SU-DHL-6 (cell line): ENCODE results near the gene AGPS.

Experiments
- H2AFZ ChIP-seq: fragments of 200-600 bp; sonication (generic); 2 replicates; pipeline ENCODE4 v1.6.1; 2014; ENCODE audit warnings: low read depth, mild to moderate bottlenecking, moderate library complexity, mixed read lengths, antibody characterized with exemption, low read length; ENCODE audit not compliant: severe bottlenecking
- H3F3A ChIP-seq: fragments of 200-600 bp; shearing (Covaris generic); 2 replicates; pipeline ENCODE4 v1.6.0; 2016; ENCODE audit warnings: antibody characterized with exemption, mild to moderate bottlenecking; ENCODE audit not compliant: insufficient read depth
- H3K27ac ChIP-seq: fragments of 200-600 bp; sonication (generic); 2 replicates; pipeline ENCODE4 v1.5.1; 2016; ENCODE audit warnings: low read depth, mild to moderate bottlenecking, low read length, moderate library complexity, mixed read lengths
- H3K27me3 ChIP-seq: fragments of 200-600 bp; sonication (generic), shearing (Covaris generic); 2 replicates; pipeline ENCODE4 v1.6.0; 2014; ENCODE audit warnings: mild to moderate bottlenecking, low read length
- H3K36me3 ChIP-seq: fragments of 200-600 bp; sonication (generic); 2 replicates; pipeline ENCODE4 v1.6.1; 2014; ENCODE audit warnings: mild to moderate bottlenecking, low read length, mixed read lengths
- H3K4me2 ChIP-seq: fragments of 300-600, 200-600 bp; shearing (Covaris generic), sonication (generic); 2 replicates; pipeline ENCODE4 v1.6.0; 2014; ENCODE audit warnings: low read length, low read depth, mild to moderate bottlenecking; ENCODE audit not compliant: poor library complexity, severe bottlenecking
- H3K4me3 ChIP-seq: fragments of 200-600 bp; sonication (generic); 2 replicates; pipeline ENCODE4 v1.5.1; 2014; ENCODE audit warnings: antibody characterized with exemption, low read length, mild to moderate bottlenecking, mixed read lengths; ENCODE audit not compliant: insufficient read depth, poor library complexity, severe bottlenecking
- H3K79me2 ChIP-seq: fragments of 200-600 bp; sonication (generic); 2 replicates; pipeline ENCODE4 v1.6.1; 2014; ENCODE audit warnings: mild to moderate bottlenecking, low read length, moderate library complexity; ENCODE audit not compliant: insufficient read depth
- H3K9ac ChIP-seq: fragments of 200-600 bp; sonication (generic); 2 replicates; pipeline ENCODE4 v1.7.0; 2014; ENCODE audit warnings: mild to moderate bottlenecking, low read length
- H3K9me2 ChIP-seq: fragments of 200-600 bp; sonication (generic); replicated peaks from 2 replicates; pipeline ENCODE4 v1.6.1; 2014; ENCODE audit warnings: low read length; ENCODE audit not compliant: insufficient read depth
- H3K9me3 ChIP-seq: fragments of 200-600 bp; sonication (generic); 2 replicates; pipeline ENCODE4 v1.6.1; 2014; ENCODE audit warnings: low read length, mixed read lengths; ENCODE audit not compliant: insufficient read depth
- H4K20me1 ChIP-seq: fragments of 200-600 bp; sonication (generic); 2 replicates; pipeline ENCODE4 v1.6.1; 2014; ENCODE audit warnings: low read depth, mild to moderate bottlenecking, antibody characterized with exemption, low read length, moderate library complexity, mixed read lengths
- EZH2phosphoT487 ChIP-seq: fragments of 200-600 bp; sonication (generic), shearing (Covaris generic); conservative IDR thresholded peaks from 2 replicates; pipeline ENCODE4 v1.6.1; 2018; ENCODE audit warnings: mild to moderate bottlenecking, antibody characterized with exemption, low read length, moderate library complexity, mixed read lengths
- TF ChIP-seq, protein P1 (sequence below): fragments of 200-600 bp; sonication (generic); IDR thresholded peaks from one replicate; pipeline ENCODE4 v1.5.1; 2017; ENCODE audit warnings: antibody characterized with exemption, mild to moderate bottlenecking, low read length, moderate library complexity; ENCODE audit not compliant: insufficient read depth, poor library complexity, severe bottlenecking

Gene AGPS

DNA sequence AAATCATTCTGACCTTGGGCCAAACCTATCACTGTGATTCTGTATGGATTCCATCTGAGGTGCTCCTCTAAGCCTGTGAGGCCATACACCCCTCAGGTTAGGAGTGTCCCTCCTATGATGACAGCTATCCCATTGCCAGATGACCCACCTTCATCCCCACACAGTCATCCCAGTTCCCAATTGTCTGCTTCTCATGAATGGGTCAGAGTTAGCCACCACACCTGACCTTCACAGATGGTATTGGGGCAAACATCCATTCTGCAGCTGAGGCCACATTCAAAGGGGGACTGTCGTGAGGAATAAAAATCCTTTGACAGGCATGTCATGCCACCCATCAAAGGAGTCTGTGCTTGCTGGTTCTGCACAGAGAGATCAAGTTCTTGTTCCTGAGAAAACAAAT is 155.2 kb downstream of the AGPS start:
- Histone ChIP-seq H3K9me2 (no peaks in the 10 kb centered on the region), H3F3A (no peaks in the 10 kb centered on the region), H3K9ac (no peak overlapping the region), H4K20me1 (no peaks in the 10 kb centered on the region), H3K79me2 (no peaks in the 10 kb centered on the region), H3K4me2 (no peak overlapping the region), H2AFZ (no peak overlapping the region), H3K9me3 (no peaks in the 10 kb centered on the region), H3K27ac (no peak overlapping the region), H3K27me3 (no peaks in the 10 kb centered on the region), H3K36me3 (no peaks in the 10 kb centered on the region), H3K4me3 (no peak overlapping the region)
- TF ChIP-seq, protein P1, sequence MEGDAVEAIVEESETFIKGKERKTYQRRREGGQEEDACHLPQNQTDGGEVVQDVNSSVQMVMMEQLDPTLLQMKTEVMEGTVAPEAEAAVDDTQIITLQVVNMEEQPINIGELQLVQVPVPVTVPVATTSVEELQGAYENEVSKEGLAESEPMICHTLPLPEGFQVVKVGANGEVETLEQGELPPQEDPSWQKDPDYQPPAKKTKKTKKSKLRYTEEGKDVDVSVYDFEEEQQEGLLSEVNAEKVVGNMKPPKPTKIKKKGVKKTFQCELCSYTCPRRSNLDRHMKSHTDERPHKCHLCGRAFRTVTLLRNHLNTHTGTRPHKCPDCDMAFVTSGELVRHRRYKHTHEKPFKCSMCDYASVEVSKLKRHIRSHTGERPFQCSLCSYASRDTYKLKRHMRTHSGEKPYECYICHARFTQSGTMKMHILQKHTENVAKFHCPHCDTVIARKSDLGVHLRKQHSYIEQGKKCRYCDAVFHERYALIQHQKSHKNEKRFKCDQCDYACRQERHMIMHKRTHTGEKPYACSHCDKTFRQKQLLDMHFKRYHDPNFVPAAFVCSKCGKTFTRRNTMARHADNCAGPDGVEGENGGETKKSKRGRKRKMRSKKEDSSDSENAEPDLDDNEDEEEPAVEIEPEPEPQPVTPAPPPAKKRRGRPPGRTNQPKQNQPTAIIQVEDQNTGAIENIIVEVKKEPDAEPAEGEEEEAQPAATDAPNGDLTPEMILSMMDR, result no peak
- TF ChIP-seq EZH2phosphoT487, result no peak

DNA sequence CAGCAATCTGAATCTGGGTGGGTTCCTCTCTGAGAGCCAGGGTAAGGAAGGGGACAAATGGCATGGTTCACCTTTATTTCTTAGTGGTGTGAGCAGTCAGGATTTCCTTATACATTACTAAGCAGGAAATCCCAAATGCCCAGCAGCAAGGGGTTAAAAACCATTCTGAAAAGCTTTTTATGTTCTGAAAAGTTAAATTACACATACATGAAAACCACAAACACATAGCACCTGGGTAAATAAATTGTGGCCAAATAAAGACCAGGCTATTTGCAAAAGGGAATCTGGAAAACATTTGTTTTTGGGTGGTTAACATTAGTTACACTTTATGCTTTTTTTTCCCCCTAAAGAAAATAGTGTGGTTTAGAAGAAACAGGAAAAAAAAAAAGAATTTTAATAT is 156.1 kb downstream of the AGPS start:
- Histone ChIP-seq H3K4me3 (no peak overlapping the region), H3F3A (no peaks in the 10 kb centered on the region), H3K4me2 (no peak overlapping the region), H3K27ac (no peak overlapping the region), H3K79me2 (no peaks in the 10 kb centered on the region), H3K9me2 (no peaks in the 10 kb centered on the region), H3K27me3 (no peaks in the 10 kb centered on the region), H2AFZ (no peak overlapping the region), H3K36me3 (no peaks in the 10 kb centered on the region), H3K9me3 (no peaks in the 10 kb centered on the region), H3K9ac (no peak overlapping the region), H4K20me1 (no peaks in the 10 kb centered on the region)
- no peak for TF ChIP-seq EZH2phosphoT487
- TF ChIP-seq, protein P1, result no peak

DNA sequence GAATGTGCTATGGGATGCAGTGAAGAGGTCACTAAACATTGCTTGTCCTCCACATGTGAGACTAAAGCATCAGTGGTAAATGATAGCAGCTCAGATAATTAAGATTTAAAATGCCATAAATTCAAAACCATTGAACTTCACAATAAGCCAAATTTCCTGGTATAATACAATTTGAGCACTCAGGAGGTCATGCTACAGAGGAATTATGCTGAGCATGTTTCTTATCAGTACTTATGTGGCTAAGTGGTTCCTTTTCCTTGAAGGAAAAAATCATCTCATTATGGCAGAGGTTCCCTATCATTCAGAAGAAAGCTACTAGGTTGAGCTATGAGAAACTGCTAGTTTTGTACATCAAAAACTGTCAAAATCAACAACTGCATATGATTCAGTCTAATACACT is 156.6 kb downstream of the AGPS start:
- no peaks in the 10 kb centered on the region for H3F3A ChIP-seq
- H3K9me2 ChIP-seq, result no peaks in the 10 kb centered on the region
- no peak overlapping the region for H3K4me2 ChIP-seq
- no peak overlapping the region for H3K4me3 ChIP-seq
- no peak overlapping the region for H2AFZ ChIP-seq
- H3K9me3 ChIP-seq, result no peaks in the 10 kb centered on the region
- TF ChIP-seq, protein P1, result no peak
- no peak for TF ChIP-seq EZH2phosphoT487
- no peak overlapping the region for H3K27ac ChIP-seq
- H4K20me1 ChIP-seq, result no peaks in the 10 kb centered on the region
- H3K36me3 ChIP-seq, result no peaks in the 10 kb centered on the region
- no peaks in the 10 kb centered on the region for H3K79me2 ChIP-seq
- H3K9ac ChIP-seq, result no peak overlapping the region
- no peaks in the 10 kb centered on the region for H3K27me3 ChIP-seq
